Fibroblast of pulmonary artery (primary cell): ENCODE measurements around the gene CERS5.

ENCODE experiments used
- DNase-seq: peaks from one replicate; pipeline ENCODE4 v3.0.0-alpha.2; 2010; ENCODE audit warnings: low read depth
- H3K4me3 ChIP-seq: replicated peaks from 2 replicates; pipeline ENCODE4 v1.5.1; 2011; ENCODE audit warnings: low read depth, mild to moderate bottlenecking, control low read depth, low read length, moderate library complexity
- CTCF ChIP-seq: IDR thresholded peaks from 2 replicates; pipeline ENCODE4 v1.5.1; 2011; ENCODE audit warnings: mild to moderate bottlenecking, control low read depth, low read length, inconsistent platforms; ENCODE audit errors: missing control alignments

The CERS5 gene

GRCh38 chr12:50167049-50167828 is at the start of gene CERS5:
CERS5 (minus strand) TSS chr12:50167369; CDS start chr12:50167297, 72 bp downstream.
- TF ChIP-seq CTCF = no peak
- DNase-seq = peak; percentile 98
- H3K4me3 ChIP-seq = peak within 1 kb of the TSS; percentile 86

- H3K4me3 ChIP-seq = no peak overlapping the region
Measured at GRCh38 chr12:50215033-50215432, 47.9 kb upstream of the CERS5 start.

GRCh38 chr12:50214018-50214417 is 46.8 kb upstream of the CERS5 start:
- no peak overlapping the region for H3K4me3 ChIP-seq
- TF ChIP-seq CTCF = no peak
- DNase-seq = no peak

More at GRCh38 chr12:50215033-50215432, 47.9 kb upstream of the CERS5 start:
- DNase-seq = peak; percentile 61
- no peak for TF ChIP-seq CTCF

- no peak for DNase-seq
- TF ChIP-seq CTCF = no peak
- H3K4me3 ChIP-seq = no peak overlapping the region
Measured at GRCh38 chr12:50213439-50213838, 46.3 kb upstream of the CERS5 start.

GRCh38 chr12:50212071-50212467 is 44.9 kb upstream of the CERS5 start:
- no peak overlapping the region for H3K4me3 ChIP-seq
- TF ChIP-seq CTCF = no peak
- no peak for DNase-seq

GRCh38 chr12:50211392-50212070 is 44.4 kb upstream of the CERS5 start:
- DNase-seq = peak; percentile 63
- no peak overlapping the region for H3K4me3 ChIP-seq
- no peak for TF ChIP-seq CTCF
